HepG2 (cell line): Measurements from ENCODE around the gene STX5. TPM values are rescaled to one million over a fixed set of nuclear protein-coding genes. Genes with fewer than 3 reads are reported as not detected.

Experiments
- ATAC-seq: fragments of 200-7000 bp; cut with Tn5 transposase; 3 replicates; pipeline ENCODE4 v1.9.1; 2020; ENCODE audit warnings: mild to moderate bottlenecking, moderate library complexity
- BruUV-seq: library from RNA; stranded (reverse); fragments of 400-500 nt; replicated peaks from 2 replicates; lab custom pipeline; 2021; lab: Mats Ljungman, UMichigan
- CTCF ChIA-PET: fragments of 300-600 bp; formaldehyde crosslinking; extraction: SDS; loops from one replicate; lab custom pipeline; 2021; ENCODE audit warnings: low total read pairs, inconsistent platforms, low intra/inter-chr PET ratio; lab: Yijun Ruan, JAX
- POLR2A ChIA-PET: fragments of 350-600 bp; sonication (Branson Sonifier 250); formaldehyde crosslinking; loops from one replicate; lab custom pipeline; 2020; ENCODE audit warnings: antibody characterized with exemption, inconsistent platforms; lab: Yijun Ruan, JAX
- DNase-seq: peaks from one replicate; pipeline ENCODE4 v3.0.0-alpha.2; 2015; ENCODE audit warnings: low spot score
- FAIRE-seq: peaks from 3 replicates; lab custom pipeline; 2011; peaks lifted over from hg19 to GRCh38; lab: Jason Lieb, UNC
- H2AFZ ChIP-seq: one replicate; pipeline ENCODE4 v1.6.1; 2011; ENCODE audit warnings: low read length, inconsistent platforms
- H3K27ac ChIP-seq: fragments of 300-600 bp; 3 replicates; pipeline ENCODE4 v1.8.0; 2011; ENCODE audit warnings: mixed run types, mild to moderate bottlenecking, mixed read lengths, low read length, inconsistent platforms; ENCODE audit not compliant: insufficient read depth; ENCODE audit errors: extremely low read length
- H3K27me3 ChIP-seq, 2 experiments: fragments of 200-600 bp in 1 of 2; 2 replicates in 1 of 2; 3 replicates in 1 of 2; pipeline versions ENCODE4 v1.6.0 to v1.8.0; 2011; ENCODE audit warnings: low read length in 2 of 2, mild to moderate bottlenecking in 2 of 2, moderate library complexity in 2 of 2, inconsistent platforms in 1 of 2; ENCODE audit not compliant: insufficient read depth in 2 of 2, control insufficient read depth in 1 of 2
- H3K36me3 ChIP-seq, 2 experiments: fragments of 200-600 bp in 1 of 2; replicated peaks in 1 of 2; 2 replicates in 1 of 2; 3 replicates in 1 of 2; pipeline versions ENCODE4 v1.5.1 to v1.8.0; 2011; ENCODE audit warnings: low read length in 2 of 2, inconsistent platforms in 1 of 2; ENCODE audit not compliant: insufficient read depth in 2 of 2, control insufficient read depth in 1 of 2
- H3K4me1 ChIP-seq: 2 replicates; pipeline ENCODE4 v1.5.1; 2012; ENCODE audit warnings: low read length, inconsistent platforms; ENCODE audit not compliant: insufficient read depth
- H3K4me2 ChIP-seq: 2 replicates; pipeline ENCODE4 v1.6.0; 2011; ENCODE audit warnings: low read depth, low read length, inconsistent platforms
- H3K4me3 ChIP-seq, 3 experiments: fragments of 200-600 bp in 1 of 3; sonication (generic), shearing (Covaris generic) in 1 of 3; replicated peaks in 1 of 3; 2 replicates each; pipeline ENCODE4 v1.5.1; 2011 to 2016; ENCODE audit warnings: low read length in 3 of 3, inconsistent platforms in 2 of 3, low read depth in 2 of 3, mild to moderate bottlenecking in 2 of 3, control low read depth in 1 of 3, mixed read lengths in 1 of 3; ENCODE audit not compliant: insufficient read depth in 1 of 3
- H3K79me2 ChIP-seq: one replicate; pipeline ENCODE4 v1.6.1; 2011; ENCODE audit warnings: low read length, inconsistent platforms; ENCODE audit not compliant: insufficient read depth
- H3K9ac ChIP-seq: 2 replicates; pipeline ENCODE4 v1.6.0; 2011; ENCODE audit warnings: mild to moderate bottlenecking, low read depth, low read length, inconsistent platforms; ENCODE audit not compliant: insufficient read depth
- H3K9me3 ChIP-seq: 2 replicates; pipeline ENCODE4 v1.5.1; 2012; ENCODE audit warnings: mild to moderate bottlenecking, low read length
- H4K20me1 ChIP-seq: 2 replicates; pipeline ENCODE4 v1.6.0; 2011; ENCODE audit warnings: inconsistent platforms, mild to moderate bottlenecking, low read length, moderate library complexity; ENCODE audit not compliant: insufficient read depth
- AKAP8 ChIP-seq: sonication (generic); formaldehyde crosslinking; IDR thresholded peaks from 2 replicates; pipeline ENCODE4 v1.5.1; 2020; ENCODE audit warnings: mild to moderate bottlenecking, missing genetic modification reagents
- FOXO1 ChIP-seq: sonication (generic); formaldehyde crosslinking; IDR thresholded peaks from 2 replicates; pipeline ENCODE4 v1.4.0; 2020; ENCODE audit warnings: missing genetic modification reagents
- JUNB ChIP-seq: sonication (generic); formaldehyde crosslinking; IDR thresholded peaks from 2 replicates; pipeline ENCODE4 v1.8.0; 2022; ENCODE audit warnings: missing genetic modification reagents, mild to moderate bottlenecking, borderline replicate concordance
- NFIC ChIP-seq: IDR thresholded peaks from 2 replicates; pipeline ENCODE4 v1.6.1; 2012; ENCODE audit warnings: mild to moderate bottlenecking, low read length, inconsistent platforms
- PAF1 ChIP-seq: IDR thresholded peaks from 2 replicates; pipeline ENCODE4 v1.6.1; 2016; ENCODE audit warnings: missing genetic modification reagents, missing compliant biosample characterization
- POLR2A ChIP-seq, 2 experiments: IDR thresholded peaks; 2 replicates each; pipeline ENCODE4 v1.6.1; 2011; ENCODE audit warnings: low read depth in 2 of 2, low read length in 2 of 2, mild to moderate bottlenecking in 1 of 2, moderate library complexity in 1 of 2; ENCODE audit not compliant: insufficient read depth in 1 of 2
- POLR2G ChIP-seq: fragments of 200-400 bp; formaldehyde crosslinking; IDR thresholded peaks from 2 replicates; pipeline ENCODE4 v1.6.1; 2018; ENCODE audit warnings: mild to moderate bottlenecking, low read depth, low read length, moderate library complexity
- SOX13 ChIP-seq, 3 experiments: fragments of 450-650 bp in 1 of 3; sonication (generic) in 1 of 3; formaldehyde crosslinking in 1 of 3; IDR thresholded peaks in 2 of 3; conservative IDR thresholded peaks in 1 of 3; 2 replicates each; pipeline versions ENCODE4 v1.5.0 to v1.6.1; 2016 to 2020; ENCODE audit warnings: antibody characterized with exemption in 1 of 3, mild to moderate bottlenecking in 1 of 3, missing compliant biosample characterization in 1 of 3, missing genetic modification reagents in 1 of 3, moderate library complexity in 1 of 3
- ZFY ChIP-seq: sonication (generic); formaldehyde crosslinking; IDR thresholded peaks from 2 replicates; pipeline ENCODE4 v1.4.0; 2020; ENCODE audit warnings: missing genetic modification reagents
- ZNF431 ChIP-seq: sonication (generic); formaldehyde crosslinking; IDR thresholded peaks from 2 replicates; pipeline ENCODE4 v1.9.0; 2022; ENCODE audit warnings: missing genetic modification reagents, low read depth, mild to moderate bottlenecking, borderline replicate concordance
- ZNF484 ChIP-seq: sonication (generic); formaldehyde crosslinking; IDR thresholded peaks from 2 replicates; pipeline ENCODE4 v1.5.1; 2020; ENCODE audit warnings: mild to moderate bottlenecking, low read depth, missing genetic modification reagents, borderline replicate concordance
- ZNF549 ChIP-seq: sonication (generic); formaldehyde crosslinking; IDR thresholded peaks from 2 replicates; pipeline ENCODE4 v1.5.0; 2020; ENCODE audit warnings: missing genetic modification reagents
- ZNF710 ChIP-seq: sonication (generic); formaldehyde crosslinking; IDR thresholded peaks from 2 replicates; pipeline ENCODE4 v1.5.0; 2020; ENCODE audit warnings: mild to moderate bottlenecking, missing genetic modification reagents, borderline replicate concordance
- ZNF75D ChIP-seq: sonication (generic); formaldehyde crosslinking; IDR thresholded peaks from 2 replicates; pipeline ENCODE4 v1.8.1; 2023; ENCODE audit warnings: missing genetic modification reagents, mild to moderate bottlenecking, borderline replicate concordance
- ZNF780A ChIP-seq: sonication (generic); formaldehyde crosslinking; IDR thresholded peaks from 2 replicates; pipeline ENCODE4 v1.8.0; 2022; ENCODE audit warnings: mild to moderate bottlenecking, missing genetic modification reagents, moderate library complexity
- ZNF792 ChIP-seq: IDR thresholded peaks from 2 replicates; pipeline ENCODE4 v1.6.1; 2016
- ZSCAN29 ChIP-seq: sonication (generic); formaldehyde crosslinking; conservative IDR thresholded peaks from 2 replicates; pipeline ENCODE4 v1.4.0; 2020; ENCODE audit warnings: mild to moderate bottlenecking, missing genetic modification reagents
- WGBS: methylation state at CpG from one replicate; pipeline ENCODE4 v1.1.6; 2017; ENCODE audit warnings: low lambda C conversion rate; 5-methylcytosine and 5-hydroxymethylcytosine counted together
- in situ Hi-C: cut with HindIII; loops from 2 replicates; pipeline ENCODE4 v1.10.0; 2017; ENCODE audit warnings: low pct_unique_long_range_greater_than_20kb; ENCODE audit not compliant: extremely low pct_ligation_motif_present
- intact Hi-C: fragments of 100-400 bp; cut with micrococcal nuclease; formaldehyde crosslinking; loops from one replicate; pipeline ENCODE4 v1.10.0; 2022; ENCODE audit not compliant: unreplicated experiment
- polyA plus RNA-seq, 8 experiments: library from polyadenylated mRNA; depleted of rRNA in 3 of 8; stranded (reverse) in 7 of 8; unstranded in 1 of 8; fragments of >200 nt; fragmentation: Illumina TruSeq in 4 of 8; extraction: Trizol in 4 of 8; gene quantifications; 2 replicates each; pipeline versions ENCODE4 v1.2.1 to v1.2.3, GENCODE V29; 2011 to 2016; ENCODE audit warnings: low read depth in 4 of 8, missing spikeins in 1 of 8, mixed read lengths in 1 of 8; ENCODE audit not compliant: insufficient read depth in 1 of 8
- total RNA-seq, 5 experiments: library from RNA; depleted of rRNA; stranded (reverse); fragments of >200 nt; fragmentation: Illumina TruSeq; extraction: Trizol; gene quantifications; 2 replicates each; pipeline ENCODE4 v1.2.3, GENCODE V29; 2016; ENCODE audit warnings: low read depth in 1 of 5
- TF ChIP-seq, protein P1 (sequence below): IDR thresholded peaks from 2 replicates; pipeline ENCODE4 v1.6.1; 2012; ENCODE audit warnings: low read length, improper control_type of control experiment

STX5 gene
- total and polyA plus RNA-seq, 2 of the 13 experiments (the other 11 are each of a cell fraction or from before 2014, with no cell fraction given), result 26.9 to 30.0 TPM

DNA sequence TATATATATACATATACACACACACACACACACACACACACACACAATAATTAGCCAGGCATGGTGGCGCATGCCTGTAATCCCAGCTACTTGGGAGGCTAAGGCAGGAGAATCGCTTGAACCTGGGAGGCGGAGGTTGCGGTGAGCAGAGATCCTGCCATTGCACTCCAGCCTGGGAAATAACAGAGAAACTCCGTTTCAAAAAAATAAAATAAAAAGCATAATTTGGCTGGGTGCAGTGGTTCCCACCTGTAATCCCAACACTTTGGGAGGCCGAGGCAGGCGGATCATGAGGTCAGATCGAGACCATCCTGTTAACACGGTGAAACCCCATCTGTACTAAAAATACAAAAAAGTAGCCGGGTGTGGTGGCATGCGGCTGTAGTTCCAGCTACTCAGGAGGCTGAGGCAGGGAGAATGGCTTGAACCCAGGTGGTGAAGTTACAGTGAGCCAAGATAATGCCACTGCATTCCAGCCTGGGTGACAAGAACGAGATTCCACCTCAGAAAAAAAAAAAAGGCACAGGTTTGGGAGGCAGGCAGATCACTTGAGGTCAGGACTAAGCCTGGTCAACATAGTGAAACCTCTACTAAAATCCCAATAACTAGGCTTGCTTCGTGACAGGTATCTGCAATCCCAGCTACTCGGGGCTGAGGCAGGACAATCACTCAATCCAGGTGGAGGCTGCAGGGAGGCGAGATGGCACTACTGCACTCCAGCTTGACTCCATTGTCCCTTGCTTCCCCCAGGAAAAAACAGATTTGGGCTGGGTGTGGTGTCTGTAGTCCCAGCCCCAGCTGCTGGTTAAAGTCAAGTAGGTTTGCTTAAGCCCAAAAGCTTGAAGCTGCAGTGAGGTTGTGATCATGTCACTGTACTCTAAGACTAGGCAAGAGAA is 19.3 kb upstream of the STX5 start:
- peak; percentile 43 for DNase-seq
- Histone ChIP-seq H2AFZ (no peak overlapping the region), H3K4me3 (no peak overlapping the region), H3K27me3 (no peaks in the 10 kb centered on the region; a peak in 1 of 5 replicates), H3K27ac (peak overlapping the region; percentile 51), H3K4me1 (peaks cover 57% of the 10 kb centered on the region), H3K9ac (no peak overlapping the region; the same call in 1 of the 2 replicates), H3K36me3 (peaks cover 11 to 33% of the 10 kb centered on the region in 2 experiments), H3K4me2 (no peak overlapping the region), H3K9me3 (no peaks in the 10 kb centered on the region), H3K79me2 (peaks cover 34% of the 10 kb centered on the region), H4K20me1 (peaks cover 37% of the 10 kb centered on the region)
- ChIA-PET POLR2A (interaction anchor here (1.2 to 9.4 kb wide), 11 partner anchors 8 to 124 kb away, joined by 3 to 362 read pairs (median 6); partner anchors contain the start of genes HNRNPUL2, POLR2G, SLC3A2 and STX5), CTCF (no interaction called here)
- peak; percentile 17 for ATAC-seq
- no TSS peak for BruUV-seq
- 74% methylated on average over 13 of the region's 15 CpGs for WGBS
- FAIRE-seq, result no peak
- in situ Hi-C loops, result no loop called here
- intact Hi-C loops, result no loop called here
- no peak for TF ChIP-seq ZSCAN29 (CRISPR knock-in tag)
- TF ChIP-seq ZNF75D (CRISPR knock-in tag), result no peak
- TF ChIP-seq ZNF549 (CRISPR knock-in tag), result no peak
- TF ChIP-seq ZNF792 (CRISPR knock-in tag), result no peak
- no peak for TF ChIP-seq ZNF431
- peak; percentile 15; the same call in 1 of the 2 replicates for TF ChIP-seq SOX13 (IDR thresholded peaks at IDR 0.05)
- 0 out of 4 replicates have a peak, but pooled peaks of 1 of the 2 experiments have one; percentile 59 for TF ChIP-seq SOX13 (CRISPR knock-in tag; conservative IDR thresholded peaks at IDR 0.05 in 1 of 2, IDR thresholded peaks at IDR 0.05 in 1 of 2)
- TF ChIP-seq FOXO1 (CRISPR knock-in tag), result no peak
- 0 out of 2 replicates have a peak, but pooled peaks have one; percentile 20 for TF ChIP-seq ZNF710 (CRISPR knock-in tag)
- peak; percentile 24; the same call in 1 of the 2 replicates for TF ChIP-seq ZFY (CRISPR knock-in tag)
- TF ChIP-seq PAF1 (CRISPR knock-in tag), result peak; percentile 80; the same call in 1 of the 2 replicates
- peak; percentile 83 for TF ChIP-seq POLR2G
- TF ChIP-seq, protein P1, sequence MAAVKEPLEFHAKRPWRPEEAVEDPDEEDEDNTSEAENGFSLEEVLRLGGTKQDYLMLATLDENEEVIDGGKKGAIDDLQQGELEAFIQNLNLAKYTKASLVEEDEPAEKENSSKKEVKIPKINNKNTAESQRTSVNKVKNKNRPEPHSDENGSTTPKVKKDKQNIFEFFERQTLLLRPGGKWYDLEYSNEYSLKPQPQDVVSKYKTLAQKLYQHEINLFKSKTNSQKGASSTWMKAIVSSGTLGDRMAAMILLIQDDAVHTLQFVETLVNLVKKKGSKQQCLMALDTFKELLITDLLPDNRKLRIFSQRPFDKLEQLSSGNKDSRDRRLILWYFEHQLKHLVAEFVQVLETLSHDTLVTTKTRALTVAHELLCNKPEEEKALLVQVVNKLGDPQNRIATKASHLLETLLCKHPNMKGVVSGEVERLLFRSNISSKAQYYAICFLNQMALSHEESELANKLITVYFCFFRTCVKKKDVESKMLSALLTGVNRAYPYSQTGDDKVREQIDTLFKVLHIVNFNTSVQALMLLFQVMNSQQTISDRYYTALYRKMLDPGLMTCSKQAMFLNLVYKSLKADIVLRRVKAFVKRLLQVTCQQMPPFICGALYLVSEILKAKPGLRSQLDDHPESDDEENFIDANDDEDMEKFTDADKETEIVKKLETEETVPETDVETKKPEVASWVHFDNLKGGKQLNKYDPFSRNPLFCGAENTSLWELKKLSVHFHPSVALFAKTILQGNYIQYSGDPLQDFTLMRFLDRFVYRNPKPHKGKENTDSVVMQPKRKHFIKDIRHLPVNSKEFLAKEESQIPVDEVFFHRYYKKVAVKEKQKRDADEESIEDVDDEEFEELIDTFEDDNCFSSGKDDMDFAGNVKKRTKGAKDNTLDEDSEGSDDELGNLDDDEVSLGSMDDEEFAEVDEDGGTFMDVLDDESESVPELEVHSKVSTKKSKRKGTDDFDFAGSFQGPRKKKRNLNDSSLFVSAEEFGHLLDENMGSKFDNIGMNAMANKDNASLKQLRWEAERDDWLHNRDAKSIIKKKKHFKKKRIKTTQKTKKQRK, result no peak
- TF ChIP-seq POLR2A (IDR thresholded peaks at IDR 0.05; ENCODE audit: insufficient read depth in 1 of 2, low read depth in 2 of 2, low read length in 2 of 2), result peak; percentile 74 to 77
- no peak for TF ChIP-seq ZNF484 (CRISPR knock-in tag)
- peak; percentile 71; the same call in 1 of the 2 replicates for TF ChIP-seq ZNF780A (CRISPR knock-in tag)
- 0 out of 2 replicates have a peak, but pooled peaks have one; percentile 42 for TF ChIP-seq AKAP8 (CRISPR knock-in tag)
- 0 out of 2 replicates have a peak, but pooled peaks have one; percentile 28 for TF ChIP-seq NFIC
- peak; percentile 41; the same call in 1 of the 2 replicates for TF ChIP-seq JUNB (CRISPR knock-in tag)
